Cardiac fibroblast (primary cell): ENCODE results near the gene TEX29.

Source experiments
- DNase-seq, 2 donors: peaks; one replicate each; pipeline versions ENCODE4 v3.0.0 to v3.0.0-alpha.2; 2010; ENCODE audit warnings: low read depth in 2 of 2
- H3K4me3 ChIP-seq, 2 donors: replicated peaks in 1 of 2; 1 replicate in 1 of 2; 2 replicates in 1 of 2; pipeline ENCODE4 v1.5.1; 2011; ENCODE audit warnings: low read depth in 2 of 2, low read length in 2 of 2, mild to moderate bottlenecking in 2 of 2, moderate library complexity in 1 of 2
- TF ChIP-seq, protein P1 (sequence below): IDR thresholded peaks from one replicate; pipeline ENCODE4 v1.5.1; 2011; ENCODE audit warnings: low read depth, mild to moderate bottlenecking, low read length, inconsistent platforms

TEX29 gene

DNA sequence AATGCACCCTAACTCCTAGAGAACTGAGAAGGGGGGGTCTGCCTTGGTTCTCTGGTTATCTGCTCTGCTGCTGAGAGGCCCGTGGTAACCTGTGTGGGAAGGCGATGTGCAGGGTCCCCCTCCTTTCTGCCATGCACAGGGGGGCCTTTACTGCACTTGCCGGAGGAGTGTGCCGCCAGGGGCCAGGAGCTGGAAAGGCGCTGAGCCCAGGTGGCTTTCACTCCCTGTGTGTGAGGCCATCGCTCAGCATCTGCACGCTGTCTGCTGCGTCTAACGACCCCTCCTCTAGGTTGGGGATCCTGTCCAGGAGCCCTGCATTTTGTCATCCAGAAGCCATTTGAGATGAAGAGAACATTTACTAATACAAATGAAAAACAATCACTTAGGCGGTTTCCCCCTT, 37.0 kb upstream of the TEX29 start:
- TF ChIP-seq, protein P1, sequence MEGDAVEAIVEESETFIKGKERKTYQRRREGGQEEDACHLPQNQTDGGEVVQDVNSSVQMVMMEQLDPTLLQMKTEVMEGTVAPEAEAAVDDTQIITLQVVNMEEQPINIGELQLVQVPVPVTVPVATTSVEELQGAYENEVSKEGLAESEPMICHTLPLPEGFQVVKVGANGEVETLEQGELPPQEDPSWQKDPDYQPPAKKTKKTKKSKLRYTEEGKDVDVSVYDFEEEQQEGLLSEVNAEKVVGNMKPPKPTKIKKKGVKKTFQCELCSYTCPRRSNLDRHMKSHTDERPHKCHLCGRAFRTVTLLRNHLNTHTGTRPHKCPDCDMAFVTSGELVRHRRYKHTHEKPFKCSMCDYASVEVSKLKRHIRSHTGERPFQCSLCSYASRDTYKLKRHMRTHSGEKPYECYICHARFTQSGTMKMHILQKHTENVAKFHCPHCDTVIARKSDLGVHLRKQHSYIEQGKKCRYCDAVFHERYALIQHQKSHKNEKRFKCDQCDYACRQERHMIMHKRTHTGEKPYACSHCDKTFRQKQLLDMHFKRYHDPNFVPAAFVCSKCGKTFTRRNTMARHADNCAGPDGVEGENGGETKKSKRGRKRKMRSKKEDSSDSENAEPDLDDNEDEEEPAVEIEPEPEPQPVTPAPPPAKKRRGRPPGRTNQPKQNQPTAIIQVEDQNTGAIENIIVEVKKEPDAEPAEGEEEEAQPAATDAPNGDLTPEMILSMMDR = no peak
- no peak overlapping the region for H3K4me3 ChIP-seq

DNA sequence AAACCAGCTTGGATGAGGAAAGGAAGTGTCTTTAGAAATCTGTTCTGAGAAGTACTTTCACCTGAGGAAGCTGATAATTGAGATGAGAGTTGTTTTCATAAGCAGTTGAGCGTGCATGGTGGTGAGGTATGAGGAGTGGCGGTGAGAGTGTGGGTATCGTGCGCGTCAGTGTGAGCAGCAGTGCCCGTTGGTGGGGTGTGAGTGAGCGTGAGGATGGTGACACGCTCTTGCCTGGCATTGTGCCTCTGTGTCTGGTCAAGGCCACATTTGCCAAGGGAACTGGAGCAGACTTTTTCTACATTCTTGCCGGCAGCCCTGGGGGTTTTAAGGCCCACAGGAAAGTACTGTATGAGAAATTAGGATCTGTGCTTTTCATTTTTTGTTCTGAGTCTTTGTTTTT, 36.5 kb upstream of the TEX29 start:
- H3K4me3 ChIP-seq = no peak overlapping the region
- no peak for DNase-seq
- TF ChIP-seq, protein P1 = no peak

More for the DNA sequence above, 37.0 kb upstream of the TEX29 start:
- no peak for DNase-seq

DNA sequence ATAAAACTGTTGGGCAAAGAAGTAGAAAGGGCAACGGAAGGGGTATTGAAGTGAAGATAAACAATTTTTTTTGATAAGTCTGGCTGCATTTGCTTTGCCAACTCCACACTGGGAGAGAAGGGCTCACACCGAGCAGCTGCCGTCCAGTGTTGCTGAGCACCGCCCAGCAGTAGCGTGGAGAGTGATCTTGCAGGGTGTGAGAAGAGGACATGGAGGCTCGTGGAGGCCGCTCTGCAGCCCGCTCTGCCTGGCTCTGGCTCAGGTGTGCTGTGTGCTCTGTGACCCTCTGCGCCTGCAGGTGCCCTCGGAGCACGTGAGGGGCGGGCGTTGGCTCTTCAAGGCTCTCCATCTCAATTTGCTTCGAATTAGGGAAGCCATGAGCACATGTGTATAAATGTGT, 35.9 kb upstream of the TEX29 start:
- no peak overlapping the region for H3K4me3 ChIP-seq
- TF ChIP-seq, protein P1 = no peak
- no peak for DNase-seq

DNA sequence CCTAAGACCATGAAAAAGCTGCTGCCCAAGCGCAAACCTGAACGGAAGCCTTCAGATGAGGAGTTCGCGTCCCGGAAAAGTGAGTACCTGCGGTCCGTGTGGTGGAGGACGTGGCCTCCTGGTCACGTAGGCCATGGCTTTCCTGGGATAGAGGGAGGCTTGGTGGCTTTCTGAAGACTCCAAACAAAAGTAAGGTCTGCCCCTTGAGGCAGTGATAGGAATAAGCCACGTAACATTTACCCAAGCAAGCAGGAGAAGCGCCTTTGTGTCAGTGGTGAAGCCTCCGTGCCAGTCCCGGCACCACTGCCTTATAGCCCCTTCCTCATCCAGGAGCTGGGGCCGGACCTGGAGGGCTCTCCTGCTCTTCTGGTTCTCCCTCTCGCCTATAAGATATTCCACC, 34.3 kb upstream of the TEX29 start:
- TF ChIP-seq, protein P1 = no peak

DNA sequence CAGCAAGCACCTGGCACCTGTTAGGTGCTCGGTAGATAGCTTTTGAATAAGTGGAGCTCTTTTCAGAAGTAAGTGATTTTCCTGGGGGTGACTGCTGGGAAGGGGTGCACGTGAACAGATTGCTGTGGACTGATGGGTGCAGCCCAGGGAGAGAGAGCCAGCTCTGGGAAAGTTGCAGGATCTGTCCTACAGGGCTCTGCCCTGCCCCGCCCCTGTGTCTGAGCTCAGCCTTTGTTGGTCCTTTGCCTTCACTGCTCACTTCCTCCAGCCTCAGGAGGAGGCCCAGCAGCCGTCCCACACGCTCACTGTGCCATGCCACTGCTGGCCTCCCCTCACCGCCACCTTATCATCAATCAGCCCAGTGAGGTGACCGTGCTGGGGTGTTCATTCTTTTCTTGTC, 33.7 kb upstream of the TEX29 start:
- no peak overlapping the region for H3K4me3 ChIP-seq
- TF ChIP-seq, protein P1 = no peak
- DNase-seq = no peak

More for the DNA sequence above, 34.3 kb upstream of the TEX29 start:
- no peak for DNase-seq
- no peak overlapping the region for H3K4me3 ChIP-seq

DNA sequence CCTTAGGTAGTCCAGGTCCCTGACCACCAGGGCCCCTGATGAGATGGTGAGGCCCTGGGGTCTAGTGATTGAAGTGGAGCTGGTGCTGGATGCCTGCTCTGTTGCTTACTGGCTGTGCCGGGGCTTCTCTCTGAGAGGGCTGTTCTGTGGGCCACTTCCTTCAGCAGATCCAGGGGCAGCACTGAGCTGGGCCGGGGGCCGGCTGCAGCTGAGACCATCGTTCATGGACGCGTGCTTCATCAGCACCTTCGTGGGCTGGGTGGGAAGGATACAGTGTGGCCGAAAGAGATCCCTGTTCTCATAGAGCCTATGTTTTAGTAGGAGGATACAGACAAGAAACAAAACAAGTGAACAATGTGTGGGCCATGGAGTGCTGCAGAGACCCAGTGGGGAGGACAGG, 33.2 kb upstream of the TEX29 start:
- TF ChIP-seq, protein P1 = no peak
- no peak overlapping the region for H3K4me3 ChIP-seq
- DNase-seq = no peak

DNA sequence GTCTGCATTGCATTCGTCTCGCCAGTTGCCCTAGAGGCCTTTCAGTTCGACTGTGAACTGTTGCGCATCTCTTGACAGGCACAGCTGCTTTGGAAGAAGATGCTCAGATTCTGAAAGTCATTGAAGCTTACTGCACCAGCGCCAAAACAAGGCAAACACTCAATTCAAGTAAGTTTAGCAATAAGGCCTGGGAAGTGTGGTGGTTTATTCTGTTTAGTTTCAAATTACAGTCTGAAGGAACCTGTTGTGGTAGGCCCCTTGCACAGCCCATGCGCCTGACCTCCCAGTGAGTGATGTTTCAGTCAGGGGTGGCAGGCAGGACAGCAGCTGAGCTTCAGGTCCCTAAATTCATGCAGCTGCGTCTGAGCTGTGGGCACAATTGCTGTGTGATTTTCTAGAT, 32.2 kb upstream of the TEX29 start:
- TF ChIP-seq, protein P1 = no peak
- DNase-seq = no peak
- no peak overlapping the region for H3K4me3 ChIP-seq
